Calu3 (cell line): ENCODE measurements around the gene EFCAB6. TPM values are rescaled to one million over a fixed set of nuclear protein-coding genes. Genes with fewer than 3 reads are reported as not detected.

Source experiments
- BruUV-seq: library from RNA; stranded (reverse); fragments of 400-500 nt; replicated peaks from 2 replicates; lab custom pipeline; 2021; lab: Mats Ljungman, UMichigan
- CTCF ChIA-PET: fragments of 300-600 bp; sonication (Branson Sonifier 250); formaldehyde crosslinking; loops from one replicate; lab custom pipeline; 2022; ENCODE audit warnings: antibody characterized with exemption; lab: Charles Lee
- DNase-seq: peaks from one replicate; pipeline ENCODE4 v3.0.0; 2022
- H3K27ac Mint-ChIP-seq: one replicate; pipeline ENCODE4 v1.8.0; 2022; ENCODE audit warnings: mixed read lengths; ENCODE audit not compliant: unreplicated experiment
- H3K27me3 Mint-ChIP-seq: one replicate; pipeline ENCODE4 v1.8.0; 2022; ENCODE audit warnings: mixed read lengths; ENCODE audit not compliant: unreplicated experiment
- H3K36me3 Mint-ChIP-seq: one replicate; pipeline ENCODE4 v1.8.0; 2022; ENCODE audit warnings: mild to moderate bottlenecking, moderate library complexity, mixed read lengths; ENCODE audit not compliant: insufficient read depth, unreplicated experiment
- H3K4me1 Mint-ChIP-seq: one replicate; pipeline ENCODE4 v1.8.0; 2022; ENCODE audit warnings: mild to moderate bottlenecking, low read depth, mixed read lengths; ENCODE audit not compliant: unreplicated experiment
- H3K4me3 Mint-ChIP-seq: one replicate; pipeline ENCODE4 v1.8.0; 2022; ENCODE audit warnings: mild to moderate bottlenecking, low read depth, moderate library complexity, mixed read lengths; ENCODE audit not compliant: unreplicated experiment
- H3K9me3 Mint-ChIP-seq: one replicate; pipeline ENCODE4 v1.8.0; 2022; ENCODE audit warnings: low read depth, mixed read lengths; ENCODE audit not compliant: unreplicated experiment
- CTCF ChIP-seq: fragments of 200-600 bp; IDR thresholded peaks from one replicate; pipeline ENCODE4 v1.8.0; 2022; ENCODE audit warnings: antibody characterized with exemption; ENCODE audit not compliant: unreplicated experiment
- intact Hi-C: fragments of 100-400 bp; cut with micrococcal nuclease; formaldehyde crosslinking; loops from one replicate; pipeline ENCODE4 v1.10.0; 2022; ENCODE audit not compliant: unreplicated experiment
- total RNA-seq: library from RNA; stranded (reverse); gene quantifications from 2 replicates; pipeline ENCODE4 v1.2.3, GENCODE V29; 2022

EFCAB6 gene
- total RNA-seq, 1 experiment from 2014 or later, result 2.2 TPM

DNA sequence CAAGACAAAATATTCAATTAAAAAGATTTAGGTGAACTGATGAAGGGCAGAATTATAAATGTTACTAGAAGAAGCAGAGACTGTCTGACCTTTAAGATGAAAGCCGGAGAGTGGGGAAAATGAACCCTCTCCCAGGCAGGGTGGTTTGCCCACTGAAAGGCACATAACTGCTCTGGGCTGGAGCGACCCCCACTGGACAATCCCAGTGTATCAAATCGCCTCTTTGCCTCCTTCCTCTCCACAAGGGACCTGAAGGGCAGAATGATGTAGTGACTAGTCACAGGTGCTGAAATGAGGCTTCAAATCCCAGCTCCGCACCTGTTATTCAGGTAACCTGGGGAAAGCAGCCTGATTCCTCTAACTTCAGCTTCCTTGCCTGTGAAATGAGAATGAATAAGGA lies 69.0 kb downstream of the EFCAB6 start:
- CTCF ChIA-PET, result no interaction called here
- Mint-ChIP-seq H3K27ac (no peak overlapping the region), H3K4me1 (no peaks in the 10 kb centered on the region), H3K9me3 (no peaks in the 10 kb centered on the region), H3K4me3 (no peak overlapping the region), H3K36me3 (no peaks in the 10 kb centered on the region), H3K27me3 (peaks cover 28% of the 10 kb centered on the region)
- DNase-seq, result no peak
- intact Hi-C loops, result no loop called here
- no TSS peak for BruUV-seq
- no peak for TF ChIP-seq CTCF

- Mint-ChIP-seq H3K36me3 (no peaks in the 10 kb centered on the region), H3K4me3 (no peak overlapping the region), H3K27me3 (peaks cover 20% of the 10 kb centered on the region), H3K9me3 (no peaks in the 10 kb centered on the region), H3K4me1 (no peaks in the 10 kb centered on the region), H3K27ac (no peak overlapping the region)
- intact Hi-C loops, result no loop called here
- CTCF ChIA-PET, result no interaction called here
- no TSS peak for BruUV-seq
- no peak for DNase-seq
- no peak for TF ChIP-seq CTCF
Observed at GRCh38 chr22:43742154-43742950, 69.8 kb downstream of the EFCAB6 start.

DNA sequence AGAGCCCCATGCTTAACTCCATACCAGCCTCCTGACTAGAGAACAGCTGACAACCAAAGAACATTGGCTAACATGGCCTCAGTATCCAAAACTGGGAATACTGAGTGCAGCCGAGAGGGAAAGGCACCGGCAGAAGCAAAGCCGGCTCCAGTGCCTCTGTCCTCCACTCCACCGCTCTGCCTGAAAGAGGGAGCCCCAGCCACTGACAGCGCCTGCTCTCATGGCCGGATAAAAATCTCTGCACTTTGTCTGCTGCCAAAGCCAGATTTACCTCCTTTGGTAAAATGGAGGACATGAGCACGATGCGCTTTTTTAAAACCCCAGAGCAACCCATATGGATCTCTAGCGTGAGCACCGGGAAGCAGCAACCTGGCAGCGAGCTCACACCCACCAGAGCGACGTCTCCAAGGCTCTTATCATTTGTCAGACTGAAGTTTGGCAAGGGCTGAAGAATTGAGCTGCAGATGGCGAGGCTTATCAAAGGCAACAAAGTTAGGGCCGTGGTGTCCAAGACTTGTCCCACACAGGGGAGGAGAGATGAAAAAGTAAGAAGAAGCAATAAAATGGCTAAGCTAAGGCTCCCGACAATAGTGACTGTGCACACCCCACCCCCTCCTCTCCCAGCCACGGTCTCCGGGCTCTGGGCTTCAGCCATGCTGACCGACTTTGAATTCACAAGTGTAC lies 71.4 kb downstream of the EFCAB6 start:
- no peak overlapping the region for H3K27ac Mint-ChIP-seq
- H3K36me3 Mint-ChIP-seq, result no peaks in the 10 kb centered on the region
- no peaks in the 10 kb centered on the region for H3K4me1 Mint-ChIP-seq
- no peak for DNase-seq
- CTCF ChIA-PET, result no interaction called here
- H3K9me3 Mint-ChIP-seq, result no peaks in the 10 kb centered on the region
- no TSS peak for BruUV-seq
- H3K4me3 Mint-ChIP-seq, result no peak overlapping the region
- intact Hi-C loops, result no loop called here
- H3K27me3 Mint-ChIP-seq, result peaks cover 15% of the 10 kb centered on the region
- TF ChIP-seq CTCF, result no peak

GRCh38 chr22:43739851-43740379 lies 72.2 kb downstream of the EFCAB6 start:
- H3K4me3 Mint-ChIP-seq, result no peak overlapping the region
- peaks cover 15% of the 10 kb centered on the region for H3K27me3 Mint-ChIP-seq
- intact Hi-C loops, result no loop called here
- H3K9me3 Mint-ChIP-seq, result no peaks in the 10 kb centered on the region
- H3K27ac Mint-ChIP-seq, result no peak overlapping the region
- H3K36me3 Mint-ChIP-seq, result no peaks in the 10 kb centered on the region
- CTCF ChIA-PET, result interaction anchor here (0.6 kb wide), 1 partner anchor 12 kb away, joined by 3 read pairs; no protein-coding TSS in a partner anchor
- no TSS peak for BruUV-seq
- no peak for TF ChIP-seq CTCF
- DNase-seq, result no peak
- no peaks in the 10 kb centered on the region for H3K4me1 Mint-ChIP-seq
